Measurements from ENCODE around the gene POTEE. TPM values are rescaled to one million over a fixed set of nuclear protein-coding genes. Genes with fewer than 3 reads are reported as not detected.

Gene POTEE
- not detected in 2 replicates for total RNA-seq

GRCh38 chr2:131209030-131209772 lies at the start of gene POTEE:
Gene POTEE, plus strand, starts transcription at chr2:131209536. Its CDS starts 8,867 bp downstream, at chr2:131218403.

Small RNA genes lying within 50 kb of the gene (small RNA-seq; reads per million reads assigned to genes)
- not detected for gene AC009477.1
- not detected for gene RNU6-127P

Other genes starting within 250 kb of the POTEE start
- 41.2 and 134 TPM in 2 replicates for gene FAM168B, start 116.1 kb upstream of the POTEE start, total RNA-seq
- gene PLEKHB2, start 104.2 kb upstream of the POTEE start, total RNA-seq: 40.5 and 41.2 TPM in 2 replicates
- gene RAB6D, start 154.6 kb downstream of the POTEE start, total RNA-seq: not detected in 2 replicates